HEK293 (cell line): ENCODE data around the gene VWA3A.

Source experiments
- CTCF ChIA-PET: fragments of 350-600 bp; formaldehyde crosslinking; extraction: SDS; loops from one replicate; lab custom pipeline; 2021; ENCODE audit warnings: antibody characterized with exemption; lab: Yijun Ruan, JAX
- POLR2A ChIA-PET: fragments of 300-600 bp; formaldehyde crosslinking; extraction: SDS; loops from one replicate; lab custom pipeline; 2020; ENCODE audit warnings: antibody characterized with exemption, inconsistent platforms; lab: Yijun Ruan, JAX
- H3K27ac ChIP-seq: fragments of 200-500 bp; sonication (Bioruptor generic); 2 replicates; pipeline ENCODE4 v1.5.1; 2014; ENCODE audit warnings: low read depth, low read length, control low read depth, inconsistent platforms; ENCODE audit errors: extremely low read depth
- H3K36me3 ChIP-seq, 2 experiments: fragments of 200-500 bp in 1 of 2; sonication (Bioruptor generic) in 1 of 2; 1 replicate in 1 of 2; 2 replicates in 1 of 2; pipeline ENCODE4 v1.5.1; 2014 to 2017; ENCODE audit warnings: inconsistent platforms in 2 of 2, low read length in 2 of 2; ENCODE audit not compliant: control insufficient read depth in 2 of 2, insufficient read depth in 1 of 2
- H3K4me1 ChIP-seq: fragments of 200-500 bp; sonication (Bioruptor generic); 2 replicates; pipeline ENCODE4 v1.5.1; 2014; ENCODE audit warnings: mild to moderate bottlenecking, low read length, inconsistent platforms; ENCODE audit not compliant: control insufficient read depth, insufficient read depth
- H3K4me3 ChIP-seq: 2 replicates; pipeline ENCODE4 v1.5.1; 2011; ENCODE audit warnings: low read depth, mild to moderate bottlenecking, control low read depth, low read length, moderate library complexity
- H3K9me3 ChIP-seq: fragments of 200-500 bp; sonication (Bioruptor generic); 2 replicates; pipeline ENCODE4 v1.5.1; 2014; ENCODE audit warnings: low read depth, low read length, inconsistent platforms; ENCODE audit not compliant: control insufficient read depth, insufficient read depth
- BCL11A ChIP-seq: fragments of 450-650 bp; formaldehyde crosslinking; IDR thresholded peaks from 2 replicates; pipeline ENCODE4 v1.5.1; 2016; ENCODE audit warnings: low read depth, missing biosample characterization, missing genetic modification characterization
- KLF8 ChIP-seq: fragments of 450-650 bp; formaldehyde crosslinking; IDR thresholded peaks from 2 replicates; pipeline ENCODE4 v1.5.1; 2016; ENCODE audit warnings: missing biosample characterization, missing genetic modification characterization
- ZBTB11 ChIP-seq: fragments of 450-650 bp; formaldehyde crosslinking; conservative IDR thresholded peaks from 2 replicates; pipeline ENCODE4 v1.5.1; 2016; ENCODE audit warnings: low read depth, missing biosample characterization, missing genetic modification characterization
- ZBTB17 ChIP-seq: fragments of 450-650 bp; formaldehyde crosslinking; IDR thresholded peaks from 2 replicates; pipeline ENCODE4 v1.5.1; 2016; ENCODE audit warnings: missing biosample characterization, missing genetic modification characterization
- ZBTB20 ChIP-seq: fragments of 450-650 bp; formaldehyde crosslinking; IDR thresholded peaks from 2 replicates; pipeline ENCODE4 v1.5.1; 2016; ENCODE audit warnings: missing biosample characterization, missing genetic modification characterization
- ZBTB6 ChIP-seq: fragments of 450-650 bp; formaldehyde crosslinking; IDR thresholded peaks from 2 replicates; pipeline ENCODE4 v1.5.1; 2017; ENCODE audit warnings: missing biosample characterization, missing genetic modification characterization
- ZNF10 ChIP-seq: fragments of 450-650 bp; formaldehyde crosslinking; IDR thresholded peaks from 2 replicates; pipeline ENCODE4 v1.5.1; 2017; ENCODE audit warnings: missing biosample characterization, missing genetic modification characterization
- ZNF132 ChIP-seq: fragments of 450-650 bp; formaldehyde crosslinking; IDR thresholded peaks from 2 replicates; pipeline ENCODE4 v1.5.1; 2017; ENCODE audit warnings: missing biosample characterization, missing genetic modification characterization, borderline replicate concordance
- ZNF184 ChIP-seq: fragments of 450-650 bp; IDR thresholded peaks from 2 replicates; pipeline ENCODE4 v1.5.1; 2018; ENCODE audit warnings: missing biosample characterization, mild to moderate bottlenecking, missing genetic modification characterization
- ZNF335 ChIP-seq: fragments of 450-650 bp; formaldehyde crosslinking; conservative IDR thresholded peaks from 2 replicates; pipeline ENCODE4 v1.5.1; 2016; ENCODE audit warnings: missing biosample characterization, missing genetic modification characterization
- ZNF660 ChIP-seq: fragments of 450-650 bp; IDR thresholded peaks from 2 replicates; pipeline ENCODE4 v1.5.1; 2018; ENCODE audit warnings: missing biosample characterization, mild to moderate bottlenecking, missing genetic modification characterization
- ZNF776 ChIP-seq: fragments of 450-650 bp; formaldehyde crosslinking; IDR thresholded peaks from 2 replicates; pipeline ENCODE4 v1.5.0; 2017; ENCODE audit warnings: missing biosample characterization, missing genetic modification characterization, borderline replicate concordance
- ZNF777 ChIP-seq: fragments of 450-650 bp; formaldehyde crosslinking; IDR thresholded peaks from 2 replicates; pipeline ENCODE4 v1.5.1; 2017; ENCODE audit warnings: missing biosample characterization, missing genetic modification characterization, borderline replicate concordance
- TF ChIP-seq, protein P1 (sequence below): fragments of 450-650 bp; formaldehyde crosslinking; conservative IDR thresholded peaks from 2 replicates; pipeline ENCODE4 v1.5.1; 2016; ENCODE audit warnings: low read depth, missing biosample characterization, missing genetic modification characterization
- TF ChIP-seq, protein P2 (sequence below): fragments of 450-650 bp; formaldehyde crosslinking; IDR thresholded peaks from 2 replicates; pipeline ENCODE4 v1.5.1; 2016; ENCODE audit warnings: missing biosample characterization, missing genetic modification characterization

The VWA3A gene

DNA sequence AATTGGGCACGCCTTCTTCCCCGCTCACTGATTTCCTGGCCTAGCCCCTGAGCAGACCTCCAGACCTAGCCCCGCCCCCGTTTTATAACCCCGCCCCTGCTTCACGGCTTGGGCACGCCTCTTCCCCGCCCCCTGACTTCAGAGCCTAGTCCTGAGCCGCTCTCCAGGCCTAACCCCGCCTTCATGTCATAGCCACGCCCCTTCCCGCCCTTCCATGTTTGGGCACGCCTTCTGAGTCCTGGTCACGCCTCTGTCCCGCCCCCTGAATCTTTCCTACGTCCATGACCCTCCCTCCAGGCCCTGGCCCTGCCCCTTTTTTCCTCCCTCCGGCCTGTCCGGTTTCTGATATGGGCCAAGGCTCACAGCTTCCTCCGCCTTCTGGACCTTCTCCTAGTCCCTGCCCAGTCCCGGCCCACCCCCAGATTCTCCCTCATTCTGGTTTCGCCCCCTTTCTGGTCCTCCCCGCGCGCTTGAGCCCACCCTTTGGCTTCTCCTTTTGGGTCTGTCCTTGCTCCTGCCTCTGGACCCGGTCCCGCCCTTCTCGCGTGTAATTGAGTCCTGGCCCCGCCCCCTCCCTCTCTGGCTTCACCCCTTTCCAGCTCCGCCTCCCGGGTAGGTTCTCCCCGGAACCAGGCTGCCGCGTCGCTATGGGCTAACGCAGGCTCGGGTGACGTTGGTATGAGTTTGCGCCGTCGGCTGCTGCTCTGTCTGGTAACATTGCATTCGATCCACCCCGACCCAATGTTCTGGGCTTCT lies 98.6 kb downstream of the VWA3A start (continued):
- TF ChIP-seq ZNF777 (tag by site-specific recombination): no peak
- no peak for TF ChIP-seq BCL11A (tag by site-specific recombination)
- TF ChIP-seq, protein P1, sequence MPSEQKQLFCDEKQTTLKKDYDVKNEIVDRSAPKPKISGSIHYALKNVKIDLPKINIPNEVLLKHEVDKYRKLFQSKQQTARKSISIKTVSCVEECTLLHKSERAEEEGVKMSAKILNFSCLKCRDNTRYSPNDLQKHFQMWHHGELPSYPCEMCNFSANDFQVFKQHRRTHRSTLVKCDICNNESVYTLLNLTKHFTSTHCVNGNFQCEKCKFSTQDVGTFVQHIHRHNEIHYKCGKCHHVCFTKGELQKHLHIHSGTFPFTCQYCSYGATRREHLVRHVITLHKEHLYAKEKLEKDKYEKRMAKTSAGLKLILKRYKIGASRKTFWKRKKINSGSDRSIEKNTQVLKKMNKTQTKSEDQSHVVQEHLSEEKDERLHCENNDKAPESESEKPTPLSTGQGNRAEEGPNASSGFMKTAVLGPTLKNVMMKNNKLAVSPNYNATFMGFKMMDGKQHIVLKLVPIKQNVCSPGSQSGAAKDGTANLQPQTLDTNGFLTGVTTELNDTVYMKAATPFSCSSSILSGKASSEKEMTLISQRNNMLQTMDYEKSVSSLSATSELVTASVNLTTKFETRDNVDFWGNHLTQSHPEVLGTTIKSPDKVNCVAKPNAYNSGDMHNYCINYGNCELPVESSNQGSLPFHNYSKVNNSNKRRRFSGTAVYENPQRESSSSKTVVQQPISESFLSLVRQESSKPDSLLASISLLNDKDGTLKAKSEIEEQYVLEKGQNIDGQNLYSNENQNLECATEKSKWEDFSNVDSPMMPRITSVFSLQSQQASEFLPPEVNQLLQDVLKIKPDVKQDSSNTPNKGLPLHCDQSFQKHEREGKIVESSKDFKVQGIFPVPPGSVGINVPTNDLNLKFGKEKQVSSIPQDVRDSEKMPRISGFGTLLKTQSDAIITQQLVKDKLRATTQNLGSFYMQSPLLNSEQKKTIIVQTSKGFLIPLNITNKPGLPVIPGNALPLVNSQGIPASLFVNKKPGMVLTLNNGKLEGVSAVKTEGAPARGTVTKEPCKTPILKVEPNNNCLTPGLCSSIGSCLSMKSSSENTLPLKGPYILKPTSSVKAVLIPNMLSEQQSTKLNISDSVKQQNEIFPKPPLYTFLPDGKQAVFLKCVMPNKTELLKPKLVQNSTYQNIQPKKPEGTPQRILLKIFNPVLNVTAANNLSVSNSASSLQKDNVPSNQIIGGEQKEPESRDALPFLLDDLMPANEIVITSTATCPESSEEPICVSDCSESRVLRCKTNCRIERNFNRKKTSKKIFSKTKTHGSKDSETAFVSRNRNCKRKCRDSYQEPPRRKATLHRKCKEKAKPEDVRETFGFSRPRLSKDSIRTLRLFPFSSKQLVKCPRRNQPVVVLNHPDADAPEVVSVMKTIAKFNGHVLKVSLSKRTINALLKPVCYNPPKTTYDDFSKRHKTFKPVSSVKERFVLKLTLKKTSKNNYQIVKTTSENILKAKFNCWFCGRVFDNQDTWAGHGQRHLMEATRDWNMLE (tag by site-specific recombination): no peak
- TF ChIP-seq, protein P2, sequence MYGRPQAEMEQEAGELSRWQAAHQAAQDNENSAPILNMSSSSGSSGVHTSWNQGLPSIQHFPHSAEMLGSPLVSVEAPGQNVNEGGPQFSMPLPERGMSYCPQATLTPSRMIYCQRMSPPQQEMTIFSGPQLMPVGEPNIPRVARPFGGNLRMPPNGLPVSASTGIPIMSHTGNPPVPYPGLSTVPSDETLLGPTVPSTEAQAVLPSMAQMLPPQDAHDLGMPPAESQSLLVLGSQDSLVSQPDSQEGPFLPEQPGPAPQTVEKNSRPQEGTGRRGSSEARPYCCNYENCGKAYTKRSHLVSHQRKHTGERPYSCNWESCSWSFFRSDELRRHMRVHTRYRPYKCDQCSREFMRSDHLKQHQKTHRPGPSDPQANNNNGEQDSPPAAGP (tag by site-specific recombination): peak; percentile 80
- TF ChIP-seq KLF8 (tag by site-specific recombination): peak; percentile 86; the same call in 1 of the 2 replicates

- peaks cover 6% of the 10 kb centered on the region for H3K4me1 ChIP-seq
- no peaks in the 10 kb centered on the region for H3K36me3 ChIP-seq
- H3K27ac ChIP-seq: peak overlapping the region; percentile 27; the same call in 1 of the 2 replicates
- CTCF ChIA-PET: interaction anchor here (0.6 to 2.7 kb wide), 11 partner anchors 16 to 1035 kb away, joined by 3 to 16 read pairs (median 3); no protein-coding TSS in a partner anchor
- H3K4me3 ChIP-seq: peak overlapping the region; percentile 63
- TF ChIP-seq ZNF776 (tag by site-specific recombination) (no peak), ZBTB11 (tag by site-specific recombination) (0 out of 2 replicates have a peak, but pooled peaks have one; percentile 33), ZNF184 (tag by site-specific recombination) (0 out of 2 replicates have a peak, but pooled peaks have one; percentile 20), ZBTB20 (tag by site-specific recombination) (0 out of 2 replicates have a peak, but pooled peaks have one; percentile 40), ZBTB6 (no peak), ZNF660 (tag by site-specific recombination) (peak; percentile 5; the same call in 1 of the 2 replicates), ZNF132 (tag by site-specific recombination) (no peak), ZBTB17 (tag by site-specific recombination) (peak; percentile 11; the same call in 1 of the 2 replicates), ZNF335 (tag by site-specific recombination) (peak; percentile 77), ZNF10 (tag by site-specific recombination) (0 out of 2 replicates have a peak, but pooled peaks have one; percentile 12)
- TF ChIP-seq, all 188 proteins: peak for 7
- no peaks in the 10 kb centered on the region for H3K9me3 ChIP-seq
- POLR2A ChIA-PET: interaction anchor here (0.6 to 1.6 kb wide), 11 partner anchors 15 to 1030 kb away, joined by 3 to 11 read pairs (median 5); partner anchors contain the start of genes EEF2K, POLR3E and UQCRC2
These were observed 99.4 kb downstream of the VWA3A start for GRCh38 chr16:22191532-22192260.
